ENCODE results near the gene SRRD. TPM values are rescaled to one million over a fixed set of nuclear protein-coding genes. Genes with fewer than 3 reads are reported as not detected.

The SRRD gene
- total and polyA plus RNA-seq, 2 of the 13 experiments (the other 11 are each of a cell fraction or from before 2014, with no cell fraction given), result 22.8 to 36.6 TPM

GRCh38 chr22:26483439-26484359 lies at the start of gene SRRD, which contains the start of gene HPS4 (continued):
- TF ChIP-seq ZBTB10 (CRISPR knock-in tag; IDR thresholded peaks at IDR 0.05; ENCODE audit: borderline replicate concordance) (peak; percentile 86), PLSCR1 (CRISPR knock-in tag; IDR thresholded peaks at IDR 0.05; ENCODE audit: borderline replicate concordance) (0 out of 2 replicates have a peak, but pooled peaks have one; percentile 12), MLXIP (CRISPR knock-in tag; IDR thresholded peaks at IDR 0.05; ENCODE audit: borderline replicate concordance) (peak; percentile 31; the same call in 1 of the 2 replicates), ATF1 (CRISPR knock-in tag; IDR thresholded peaks at IDR 0.05) (peak; percentile 97), ATF2 (CRISPR knock-in tag; IDR thresholded peaks at IDR 0.05) (peak; percentile 82), CBX1 (IDR thresholded peaks at IDR 0.05; ENCODE audit: low read depth) (peak; percentile 45), ZNF720 (CRISPR knock-in tag; IDR thresholded peaks at IDR 0.05) (no peak), HNF1A (IDR thresholded peaks at IDR 0.05; ENCODE audit: low read depth) (no peak), HNF1A (CRISPR knock-in tag; IDR thresholded peaks at IDR 0.05; ENCODE audit: borderline replicate concordance) (peak; percentile 67; the same call in 1 of the 2 replicates), TSC22D2 (CRISPR knock-in tag; IDR thresholded peaks at IDR 0.05; ENCODE audit: borderline replicate concordance) (peak; percentile 82; the same call in 1 of the 2 replicates), THAP9 (CRISPR knock-in tag; IDR thresholded peaks at IDR 0.05; ENCODE audit: borderline replicate concordance) (peak; percentile 81; the same call in 1 of the 2 replicates)
